Measurements from ENCODE around the gene SLCO4A1.

GRCh38 chr20:62662422-62662821 lies 20.1 kb downstream of the SLCO4A1 start:
- TF ChIP-seq POLR2A (IDR thresholded peaks at IDR 0.05) (no peak), CTCF (IDR thresholded peaks at IDR 0.05) (no peak)

All from uterus (tissue), 2 donors.